NT2/D1 (cell line): ENCODE data around the gene PXMP2.

Experiments used
- YY1 ChIP-seq: IDR thresholded peaks from 2 replicates; pipeline ENCODE4 v1.6.1; 2011; ENCODE audit not compliant: insufficient read length, insufficient read depth
- ZNF274 ChIP-seq: IDR thresholded peaks from 2 replicates; pipeline ENCODE4 v1.6.1; 2011; ENCODE audit warnings: mild to moderate bottlenecking, low read depth, low read length

DNA sequence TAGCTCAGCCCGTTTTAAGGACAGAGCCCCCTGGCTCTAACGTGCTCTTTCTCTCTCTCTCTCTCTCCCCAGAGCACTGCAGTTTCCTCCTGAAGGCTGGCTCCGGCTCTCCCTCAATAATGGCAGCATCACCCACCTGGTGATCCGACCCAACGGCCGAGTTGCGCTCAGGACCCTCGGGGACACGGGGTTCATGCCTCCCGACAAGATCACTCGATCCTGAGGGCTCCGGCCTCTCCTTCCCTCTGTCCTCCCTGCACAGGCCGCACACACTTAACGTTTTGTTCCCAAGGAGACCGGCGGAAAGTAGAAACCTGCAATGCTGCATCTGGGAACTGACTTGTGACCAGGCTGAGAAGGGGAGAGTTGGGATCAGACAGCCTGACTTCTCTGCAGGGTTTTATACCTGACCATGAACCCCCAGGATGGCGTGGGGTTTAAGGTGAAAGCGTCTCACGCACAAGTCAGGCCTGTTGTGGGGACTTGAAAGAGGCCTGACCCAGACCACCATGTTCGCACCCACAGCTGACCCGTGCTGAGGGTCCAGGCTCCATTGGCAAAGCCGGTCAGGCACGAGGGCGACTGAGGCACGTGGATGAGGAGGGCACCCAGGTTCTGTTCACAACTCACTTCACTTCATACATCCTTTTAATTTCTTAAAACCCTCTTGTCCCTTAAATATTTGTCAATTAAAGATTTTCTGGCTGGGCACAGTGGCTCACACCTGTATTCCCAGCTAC lies 33.4 kb downstream of the PXMP2 start:
- TF ChIP-seq YY1 (no peak), ZNF274 (no peak)
